HG03159 (cell line): ENCODE results near the gene DHRS7B.

Experiments used
- ATAC-seq: cut with Tn5 transposase; IDR thresholded peaks from one replicate; pipeline ENCODE4 v1.9.1; 2021; ENCODE audit warnings: mild to moderate bottlenecking, moderate library complexity; ENCODE audit not compliant: unreplicated experiment

Gene DHRS7B

GRCh38 chr17:21233581-21234347 lies 107.0 kb downstream of the DHRS7B start:
- no peak for ATAC-seq

- ATAC-seq, result no peak
These were observed 109.2 kb downstream of the DHRS7B start for GRCh38 chr17:21235921-21236320.

GRCh38 chr17:21239680-21240368 lies 113.1 kb downstream of the DHRS7B start:
- no peak for ATAC-seq

- ATAC-seq, result no peak
These were observed 113.7 kb downstream of the DHRS7B start for GRCh38 chr17:21240369-21241055.
